C4-2B (cell line): Measurements from ENCODE around the gene UQCR10.

Source experiments
- H3K27ac ChIP-seq: fragments of 450-650 bp; 2 replicates; pipeline ENCODE4 v1.5.1; 2017
- ZFX ChIP-seq: fragments of 450-650 bp; IDR thresholded peaks from 2 replicates; pipeline ENCODE4 v1.6.1; 2017
- TF ChIP-seq, protein P1 (sequence below): fragments of 450-650 bp; conservative IDR thresholded peaks from 2 replicates; pipeline ENCODE4 v1.5.1; 2017; ENCODE audit warnings: mild to moderate bottlenecking

Gene UQCR10

GRCh38 chr22:29801796-29802195 is 34.6 kb downstream of the UQCR10 start:
- TF ChIP-seq, protein P1, sequence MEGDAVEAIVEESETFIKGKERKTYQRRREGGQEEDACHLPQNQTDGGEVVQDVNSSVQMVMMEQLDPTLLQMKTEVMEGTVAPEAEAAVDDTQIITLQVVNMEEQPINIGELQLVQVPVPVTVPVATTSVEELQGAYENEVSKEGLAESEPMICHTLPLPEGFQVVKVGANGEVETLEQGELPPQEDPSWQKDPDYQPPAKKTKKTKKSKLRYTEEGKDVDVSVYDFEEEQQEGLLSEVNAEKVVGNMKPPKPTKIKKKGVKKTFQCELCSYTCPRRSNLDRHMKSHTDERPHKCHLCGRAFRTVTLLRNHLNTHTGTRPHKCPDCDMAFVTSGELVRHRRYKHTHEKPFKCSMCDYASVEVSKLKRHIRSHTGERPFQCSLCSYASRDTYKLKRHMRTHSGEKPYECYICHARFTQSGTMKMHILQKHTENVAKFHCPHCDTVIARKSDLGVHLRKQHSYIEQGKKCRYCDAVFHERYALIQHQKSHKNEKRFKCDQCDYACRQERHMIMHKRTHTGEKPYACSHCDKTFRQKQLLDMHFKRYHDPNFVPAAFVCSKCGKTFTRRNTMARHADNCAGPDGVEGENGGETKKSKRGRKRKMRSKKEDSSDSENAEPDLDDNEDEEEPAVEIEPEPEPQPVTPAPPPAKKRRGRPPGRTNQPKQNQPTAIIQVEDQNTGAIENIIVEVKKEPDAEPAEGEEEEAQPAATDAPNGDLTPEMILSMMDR, result no peak
- no peak for TF ChIP-seq ZFX
- peak overlapping the region; percentile 99 for H3K27ac ChIP-seq

GRCh38 chr22:29803190-29803589 is 36.0 kb downstream of the UQCR10 start:
- TF ChIP-seq ZFX, result no peak
- TF ChIP-seq, protein P1, result no peak

DNA sequence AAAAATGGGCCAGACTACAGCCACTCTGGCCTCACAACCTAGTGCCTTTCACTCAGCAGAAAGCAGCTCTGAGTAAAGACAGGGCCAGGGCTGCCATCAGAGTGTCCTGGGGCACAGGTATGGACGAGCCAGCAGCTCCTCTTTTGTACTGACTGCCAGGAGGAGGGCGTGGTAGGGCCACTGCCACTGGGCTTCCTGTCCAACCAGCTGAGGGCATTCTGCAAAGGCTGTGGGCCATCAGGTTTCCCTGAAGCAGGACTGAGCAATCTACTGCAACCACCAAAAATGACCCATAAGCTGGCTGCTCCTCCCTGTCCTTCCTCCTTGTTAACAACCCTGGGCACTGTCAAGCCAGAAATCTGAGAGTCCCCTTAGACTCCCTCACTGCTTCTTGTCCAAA is 37.8 kb downstream of the UQCR10 start:
- TF ChIP-seq, protein P1, result no peak
- TF ChIP-seq ZFX, result no peak
- no peak overlapping the region for H3K27ac ChIP-seq

More at GRCh38 chr22:29803190-29803589, 36.0 kb downstream of the UQCR10 start:
- no peak overlapping the region for H3K27ac ChIP-seq

DNA sequence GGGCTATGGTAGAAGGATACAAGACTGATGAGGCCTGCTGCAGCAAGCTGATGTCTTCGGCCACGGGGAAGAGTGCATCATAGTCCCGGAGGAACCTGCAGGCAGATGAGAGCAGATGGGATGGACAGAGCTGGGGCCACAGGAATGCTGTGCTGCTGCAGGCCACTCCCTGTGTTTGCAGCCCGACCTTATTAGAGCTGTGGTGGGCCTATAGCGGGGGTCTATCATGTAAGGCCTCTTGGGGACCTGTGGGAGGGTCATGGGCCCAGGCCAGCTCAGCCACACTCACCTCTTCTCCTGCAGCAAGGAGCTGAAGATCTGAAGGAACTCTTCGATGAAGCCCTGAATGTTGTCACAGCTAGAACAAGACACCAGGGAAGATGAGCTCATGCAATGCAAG is 39.0 kb downstream of the UQCR10 start:
- no peak overlapping the region for H3K27ac ChIP-seq
- no peak for TF ChIP-seq ZFX
- TF ChIP-seq, protein P1, result no peak

GRCh38 chr22:29810216-29810615 is 43.0 kb downstream of the UQCR10 start:
- TF ChIP-seq, protein P1, result no peak
- TF ChIP-seq ZFX, result no peak

GRCh38 chr22:29811377-29811776 is 44.2 kb downstream of the UQCR10 start:
- H3K27ac ChIP-seq, result peak overlapping the region; percentile 17

More at GRCh38 chr22:29810216-29810615, 43.0 kb downstream of the UQCR10 start:
- peak overlapping the region; percentile 69 for H3K27ac ChIP-seq

DNA sequence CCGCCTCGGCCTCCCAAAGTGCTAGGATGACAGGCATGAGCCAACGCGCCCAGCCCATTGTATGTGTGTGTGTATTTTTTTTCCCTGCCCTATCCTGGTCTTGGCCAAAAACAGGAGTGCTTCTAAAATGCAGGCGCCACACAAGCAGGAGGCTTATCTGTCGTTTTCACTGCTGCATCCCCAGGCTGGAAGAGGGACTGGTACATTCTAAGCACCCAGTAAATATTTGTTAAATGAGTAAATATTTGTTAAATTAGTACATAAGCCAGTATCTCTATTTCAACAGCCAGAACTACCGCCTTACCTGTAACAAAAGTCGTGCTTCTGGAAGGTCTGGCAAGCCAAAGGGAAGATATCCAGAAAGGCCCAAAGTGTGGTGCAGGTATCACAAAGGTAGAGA is 46.0 kb downstream of the UQCR10 start:
- peak overlapping the region; percentile 17 for H3K27ac ChIP-seq
- TF ChIP-seq ZFX, result no peak
- TF ChIP-seq, protein P1, result no peak

More at GRCh38 chr22:29811377-29811776, 44.2 kb downstream of the UQCR10 start:
- TF ChIP-seq, protein P1, result no peak
- no peak for TF ChIP-seq ZFX
